Calu3 (cell line): ENCODE measurements around the gene ALKBH2. TPM values are rescaled to one million over a fixed set of nuclear protein-coding genes. Genes with fewer than 3 reads are reported as not detected.
"Not testable (repeated sequence)": the region's sequence is repeated elsewhere in the genome, so short reads cannot be mapped to it uniquely, and the experiment has no call there.

Experiments
- BruUV-seq: library from RNA; stranded (reverse); fragments of 400-500 nt; replicated peaks from 2 replicates; lab custom pipeline; 2021; lab: Mats Ljungman, UMichigan
- CTCF ChIA-PET: fragments of 300-600 bp; sonication (Branson Sonifier 250); formaldehyde crosslinking; loops from one replicate; lab custom pipeline; 2022; ENCODE audit warnings: antibody characterized with exemption; lab: Charles Lee
- DNase-seq: peaks from one replicate; pipeline ENCODE4 v3.0.0; 2022
- H3K27ac Mint-ChIP-seq: one replicate; pipeline ENCODE4 v1.8.0; 2022; ENCODE audit warnings: mixed read lengths; ENCODE audit not compliant: unreplicated experiment
- H3K27me3 Mint-ChIP-seq: one replicate; pipeline ENCODE4 v1.8.0; 2022; ENCODE audit warnings: mixed read lengths; ENCODE audit not compliant: unreplicated experiment
- H3K36me3 Mint-ChIP-seq: one replicate; pipeline ENCODE4 v1.8.0; 2022; ENCODE audit warnings: mild to moderate bottlenecking, moderate library complexity, mixed read lengths; ENCODE audit not compliant: insufficient read depth, unreplicated experiment
- H3K4me1 Mint-ChIP-seq: one replicate; pipeline ENCODE4 v1.8.0; 2022; ENCODE audit warnings: mild to moderate bottlenecking, low read depth, mixed read lengths; ENCODE audit not compliant: unreplicated experiment
- H3K4me3 Mint-ChIP-seq: one replicate; pipeline ENCODE4 v1.8.0; 2022; ENCODE audit warnings: mild to moderate bottlenecking, low read depth, moderate library complexity, mixed read lengths; ENCODE audit not compliant: unreplicated experiment
- H3K9me3 Mint-ChIP-seq: one replicate; pipeline ENCODE4 v1.8.0; 2022; ENCODE audit warnings: low read depth, mixed read lengths; ENCODE audit not compliant: unreplicated experiment
- intact Hi-C: fragments of 100-400 bp; cut with micrococcal nuclease; formaldehyde crosslinking; loops from one replicate; pipeline ENCODE4 v1.10.0; 2022; ENCODE audit not compliant: unreplicated experiment
- total RNA-seq: library from RNA; stranded (reverse); gene quantifications from 2 replicates; pipeline ENCODE4 v1.2.3, GENCODE V29; 2022
- TF ChIP-seq, protein P1 (sequence below): fragments of 200-600 bp; IDR thresholded peaks from one replicate; pipeline ENCODE4 v1.8.0; 2022; ENCODE audit warnings: antibody characterized with exemption; ENCODE audit not compliant: unreplicated experiment

ALKBH2 gene
- total RNA-seq, 1 experiment from 2014 or later: 43.1 TPM

- H3K27ac Mint-ChIP-seq: no peak overlapping the region
- intact Hi-C loops: no loop called here
- H3K4me3 Mint-ChIP-seq: no peak overlapping the region
- H3K4me1 Mint-ChIP-seq: peaks cover 4% of the 10 kb centered on the region
- H3K27me3 Mint-ChIP-seq: no peaks in the 10 kb centered on the region
- H3K36me3 Mint-ChIP-seq: peaks cover 2% of the 10 kb centered on the region
- CTCF ChIA-PET: no interaction called here
- TF ChIP-seq, protein P1, sequence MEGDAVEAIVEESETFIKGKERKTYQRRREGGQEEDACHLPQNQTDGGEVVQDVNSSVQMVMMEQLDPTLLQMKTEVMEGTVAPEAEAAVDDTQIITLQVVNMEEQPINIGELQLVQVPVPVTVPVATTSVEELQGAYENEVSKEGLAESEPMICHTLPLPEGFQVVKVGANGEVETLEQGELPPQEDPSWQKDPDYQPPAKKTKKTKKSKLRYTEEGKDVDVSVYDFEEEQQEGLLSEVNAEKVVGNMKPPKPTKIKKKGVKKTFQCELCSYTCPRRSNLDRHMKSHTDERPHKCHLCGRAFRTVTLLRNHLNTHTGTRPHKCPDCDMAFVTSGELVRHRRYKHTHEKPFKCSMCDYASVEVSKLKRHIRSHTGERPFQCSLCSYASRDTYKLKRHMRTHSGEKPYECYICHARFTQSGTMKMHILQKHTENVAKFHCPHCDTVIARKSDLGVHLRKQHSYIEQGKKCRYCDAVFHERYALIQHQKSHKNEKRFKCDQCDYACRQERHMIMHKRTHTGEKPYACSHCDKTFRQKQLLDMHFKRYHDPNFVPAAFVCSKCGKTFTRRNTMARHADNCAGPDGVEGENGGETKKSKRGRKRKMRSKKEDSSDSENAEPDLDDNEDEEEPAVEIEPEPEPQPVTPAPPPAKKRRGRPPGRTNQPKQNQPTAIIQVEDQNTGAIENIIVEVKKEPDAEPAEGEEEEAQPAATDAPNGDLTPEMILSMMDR: no peak
- no peak for DNase-seq
- no peaks in the 10 kb centered on the region for H3K9me3 Mint-ChIP-seq
- no TSS peak for BruUV-seq
Measured at GRCh38 chr12:109058773-109059172, 34.5 kb downstream of the ALKBH2 start.

DNA sequence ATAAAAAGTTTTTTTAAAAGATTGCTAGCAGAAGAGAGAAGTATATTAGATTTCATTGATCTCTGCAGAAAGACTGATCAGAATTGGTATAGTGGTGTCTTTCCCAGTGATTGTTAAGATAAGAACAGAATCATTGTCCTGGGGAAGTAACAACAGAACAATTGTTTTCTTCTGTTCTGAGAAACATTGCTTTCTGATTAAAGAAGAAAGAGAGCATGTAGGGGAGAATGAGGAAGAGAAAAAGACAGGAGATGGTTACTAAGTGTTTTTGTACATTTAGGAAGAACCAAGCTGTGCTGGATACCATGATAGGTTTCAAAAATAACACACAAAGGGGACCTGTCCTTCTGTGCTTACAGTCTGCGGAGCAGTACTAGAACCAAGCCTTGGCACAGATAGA lies 35.9 kb downstream of the ALKBH2 start:
- H3K27ac Mint-ChIP-seq: no peak overlapping the region
- no peaks in the 10 kb centered on the region for H3K9me3 Mint-ChIP-seq
- no peaks in the 10 kb centered on the region for H3K27me3 Mint-ChIP-seq
- peaks cover 16% of the 10 kb centered on the region for H3K36me3 Mint-ChIP-seq
- H3K4me3 Mint-ChIP-seq: no peak overlapping the region
- DNase-seq: no peak
- TF ChIP-seq, protein P1: no peak
- peaks cover 11% of the 10 kb centered on the region for H3K4me1 Mint-ChIP-seq
- intact Hi-C loops: no loop called here
- BruUV-seq: no TSS peak
- CTCF ChIA-PET: no interaction called here

- intact Hi-C loops: no loop called here
- TF ChIP-seq, protein P1: no peak
- BruUV-seq: no TSS peak
- Mint-ChIP-seq H3K9me3 (no peaks in the 10 kb centered on the region), H3K4me1 (peaks cover 11% of the 10 kb centered on the region), H3K27me3 (no peaks in the 10 kb centered on the region), H3K27ac (no peak overlapping the region), H3K4me3 (no peak overlapping the region), H3K36me3 (peaks cover 21% of the 10 kb centered on the region)
- no peak for DNase-seq
- CTCF ChIA-PET: no interaction called here
Measured at GRCh38 chr12:109056891-109057290, 36.4 kb downstream of the ALKBH2 start.

DNA sequence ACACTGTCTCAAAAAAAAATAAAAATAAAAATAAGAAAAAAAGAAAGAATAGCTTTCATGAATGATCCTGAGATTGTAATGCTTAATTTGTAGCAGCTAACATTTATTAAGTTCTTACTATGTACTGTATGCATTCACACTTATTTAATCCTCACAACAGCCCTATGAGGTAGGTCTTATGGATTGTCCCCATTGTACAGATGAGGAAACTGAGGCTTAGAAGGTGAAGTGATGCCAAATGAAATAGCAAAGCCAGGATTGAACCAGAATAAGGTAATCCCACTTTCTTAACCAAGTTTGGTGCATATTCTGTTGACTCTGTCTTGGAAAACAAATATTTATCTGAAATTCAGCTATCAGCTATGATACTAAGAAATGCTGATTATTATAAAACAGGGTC lies 38.8 kb downstream of the ALKBH2 start:
- CTCF ChIA-PET: no interaction called here
- TF ChIP-seq, protein P1: no peak

DNA sequence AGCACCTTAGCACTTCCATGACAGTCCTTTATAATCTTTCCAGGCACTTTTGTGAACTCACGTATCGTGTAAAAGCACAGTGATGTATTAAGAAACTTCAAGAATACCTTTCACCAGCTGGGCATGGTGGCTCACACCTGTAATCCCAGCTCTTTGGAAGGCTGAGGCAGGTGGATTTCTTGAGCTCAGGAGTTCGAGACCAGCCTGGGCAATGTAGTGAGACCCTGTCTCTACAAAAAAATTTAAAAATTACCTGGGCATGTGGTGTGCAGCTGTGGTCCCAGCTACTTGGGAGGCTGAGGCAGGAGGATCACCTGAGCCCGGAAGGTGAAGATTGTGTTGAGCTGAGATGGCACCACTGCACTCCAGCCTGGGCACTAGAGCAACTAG lies 39.2 kb downstream of the ALKBH2 start:
- intact Hi-C loops: not testable (repeated sequence)
- H3K36me3 Mint-ChIP-seq: peaks cover 21% of the 10 kb centered on the region

More for the DNA sequence above, 38.8 kb downstream of the ALKBH2 start:
- no peak for DNase-seq
- H3K4me3 Mint-ChIP-seq: no peak overlapping the region
- H3K4me1 Mint-ChIP-seq: peaks cover 11% of the 10 kb centered on the region
- no peak overlapping the region for H3K27ac Mint-ChIP-seq
- no peaks in the 10 kb centered on the region for H3K27me3 Mint-ChIP-seq
- no peaks in the 10 kb centered on the region for H3K9me3 Mint-ChIP-seq
- H3K36me3 Mint-ChIP-seq: peaks cover 21% of the 10 kb centered on the region
- intact Hi-C loops: no loop called here
- no TSS peak for BruUV-seq

More for the DNA sequence above, 39.2 kb downstream of the ALKBH2 start:
- Mint-ChIP-seq H3K27ac (peak overlapping the region; percentile 85), H3K4me1 (peaks cover 11% of the 10 kb centered on the region), H3K4me3 (peak overlapping the region; percentile 93)
- H3K9me3 Mint-ChIP-seq, DNase-seq, CTCF ChIA-PET, H3K27me3 Mint-ChIP-seq, BruUV-seq: not testable (repeated sequence)
